GM12865 (cell line): ENCODE measurements around the gene PLEKHG4.

ENCODE experiments used
- DNase-seq: peaks from one replicate; pipeline ENCODE4 v3.0.0; 2010; ENCODE audit warnings: low read depth
- H3K4me3 ChIP-seq: 2 replicates; pipeline ENCODE4 v1.5.1; 2011; ENCODE audit warnings: mild to moderate bottlenecking, low read depth, low read length, control low read depth
- TF ChIP-seq, protein P1 (sequence below): IDR thresholded peaks from 2 replicates; pipeline ENCODE4 v1.5.1; 2011; ENCODE audit warnings: low read length, control low read depth, low read depth, inconsistent platforms; ENCODE audit not compliant: insufficient read depth; ENCODE audit errors: missing control alignments

Gene PLEKHG4

DNA sequence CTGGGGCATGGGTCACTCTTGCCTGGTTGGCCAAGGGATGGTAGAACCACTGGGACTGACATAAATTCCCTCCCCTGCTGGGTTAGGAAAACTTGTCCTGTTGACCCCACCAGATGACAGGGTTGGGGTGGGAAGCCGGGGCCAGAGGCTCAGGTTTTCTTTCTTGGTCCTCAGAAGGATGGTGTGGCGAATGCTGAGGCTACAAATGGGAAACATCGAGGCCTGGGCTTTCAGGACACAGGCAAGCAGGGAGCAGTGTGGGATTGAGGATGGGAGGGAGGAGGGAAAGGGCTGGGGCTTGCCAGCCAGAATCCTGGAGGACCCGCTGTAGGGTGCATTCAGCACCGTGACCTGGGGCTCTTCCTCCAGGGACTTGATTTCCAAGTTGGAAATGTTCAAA lies 14.5 kb upstream of the PLEKHG4 start:
- TF ChIP-seq, protein P1, sequence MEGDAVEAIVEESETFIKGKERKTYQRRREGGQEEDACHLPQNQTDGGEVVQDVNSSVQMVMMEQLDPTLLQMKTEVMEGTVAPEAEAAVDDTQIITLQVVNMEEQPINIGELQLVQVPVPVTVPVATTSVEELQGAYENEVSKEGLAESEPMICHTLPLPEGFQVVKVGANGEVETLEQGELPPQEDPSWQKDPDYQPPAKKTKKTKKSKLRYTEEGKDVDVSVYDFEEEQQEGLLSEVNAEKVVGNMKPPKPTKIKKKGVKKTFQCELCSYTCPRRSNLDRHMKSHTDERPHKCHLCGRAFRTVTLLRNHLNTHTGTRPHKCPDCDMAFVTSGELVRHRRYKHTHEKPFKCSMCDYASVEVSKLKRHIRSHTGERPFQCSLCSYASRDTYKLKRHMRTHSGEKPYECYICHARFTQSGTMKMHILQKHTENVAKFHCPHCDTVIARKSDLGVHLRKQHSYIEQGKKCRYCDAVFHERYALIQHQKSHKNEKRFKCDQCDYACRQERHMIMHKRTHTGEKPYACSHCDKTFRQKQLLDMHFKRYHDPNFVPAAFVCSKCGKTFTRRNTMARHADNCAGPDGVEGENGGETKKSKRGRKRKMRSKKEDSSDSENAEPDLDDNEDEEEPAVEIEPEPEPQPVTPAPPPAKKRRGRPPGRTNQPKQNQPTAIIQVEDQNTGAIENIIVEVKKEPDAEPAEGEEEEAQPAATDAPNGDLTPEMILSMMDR: no peak
- no peak for DNase-seq
- no peak overlapping the region for H3K4me3 ChIP-seq

DNA sequence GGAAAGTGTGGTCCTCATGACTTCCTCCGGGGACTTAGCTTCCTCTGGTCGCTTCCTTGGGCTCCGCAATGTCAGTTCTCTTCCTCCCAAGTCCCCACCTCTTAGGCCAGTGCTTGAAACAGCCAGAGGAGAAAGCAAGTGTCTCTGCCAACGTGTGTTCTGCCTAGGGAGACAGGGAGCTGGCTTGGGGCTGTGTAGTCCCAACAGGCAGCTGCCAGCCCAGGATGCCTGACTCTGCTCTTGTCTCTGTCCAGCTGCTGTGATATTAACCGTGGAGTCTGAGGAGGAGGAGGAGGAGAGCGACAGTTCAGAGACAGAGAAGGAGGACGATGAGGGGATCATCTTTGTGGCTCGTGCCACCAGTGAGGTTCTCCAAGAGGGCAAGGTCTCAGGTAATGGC lies 13.5 kb upstream of the PLEKHG4 start:
- TF ChIP-seq, protein P1: no peak
- H3K4me3 ChIP-seq: no peak overlapping the region
- DNase-seq: no peak

DNA sequence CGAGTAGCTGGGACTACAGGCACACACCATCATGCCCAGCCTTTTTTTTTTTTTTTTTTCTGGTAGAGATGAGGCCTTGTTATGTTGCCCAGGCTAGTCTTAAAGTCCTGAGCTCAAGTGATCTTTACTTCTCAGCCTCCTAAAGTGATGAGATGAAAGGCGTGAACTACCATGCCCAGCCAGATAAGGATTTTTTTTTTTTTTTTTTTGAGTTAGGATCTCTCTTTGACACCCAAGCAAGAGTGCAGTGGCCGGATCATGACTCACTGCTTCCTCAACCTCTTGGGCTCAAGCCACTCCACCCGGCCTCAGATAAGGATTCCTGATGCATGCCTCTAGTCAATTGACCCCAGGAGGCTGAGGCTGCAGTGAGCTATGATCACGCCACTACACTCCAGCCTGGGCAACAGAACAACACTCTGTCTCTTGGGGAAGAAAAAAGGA lies 11.2 kb upstream of the PLEKHG4 start:
- no peak overlapping the region for H3K4me3 ChIP-seq
- DNase-seq: no peak
- TF ChIP-seq, protein P1: no peak

DNA sequence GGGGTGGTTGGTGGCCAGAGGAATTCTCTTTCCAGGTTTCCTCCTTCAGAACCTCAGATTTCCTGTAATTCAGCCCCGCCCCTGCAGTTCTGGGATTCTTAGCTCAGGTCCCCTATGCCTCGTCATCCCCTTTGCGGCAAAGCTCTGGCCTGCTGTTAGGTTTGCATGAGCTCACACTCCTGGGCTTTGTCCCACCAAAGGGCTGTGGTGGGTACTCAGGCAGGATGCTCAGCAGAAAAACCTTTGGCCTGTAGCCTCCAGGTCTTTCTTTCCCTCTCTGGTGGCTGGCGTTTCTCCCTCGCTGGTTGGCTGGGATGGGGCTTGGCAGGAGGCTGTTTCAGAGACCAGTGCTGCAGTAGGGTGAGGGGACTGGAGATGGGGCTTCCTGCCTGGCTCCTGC lies 9.6 kb upstream of the PLEKHG4 start:
- DNase-seq: no peak
- no peak overlapping the region for H3K4me3 ChIP-seq
- TF ChIP-seq, protein P1: no peak

DNA sequence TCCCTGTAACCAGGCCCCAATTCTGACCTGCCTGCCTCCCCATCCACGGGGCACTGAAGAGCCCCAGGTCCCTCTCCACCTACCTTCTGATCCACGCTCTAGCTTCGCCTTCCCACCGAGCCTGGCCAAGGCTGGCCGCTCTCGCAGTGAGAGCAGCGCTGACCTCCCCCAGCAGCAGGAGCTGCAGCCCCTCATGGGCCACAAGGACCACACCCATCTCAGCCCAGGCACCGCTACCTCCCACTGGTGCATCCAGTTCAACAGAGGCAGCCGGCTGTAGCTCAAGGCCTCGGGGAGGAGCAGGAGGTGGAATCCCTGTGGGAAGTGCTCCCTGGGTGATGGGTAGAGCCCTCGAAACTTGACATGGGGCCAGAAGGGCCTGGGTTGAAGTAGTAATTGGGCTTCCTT lies 8.4 kb upstream of the PLEKHG4 start:
- DNase-seq: no peak
- TF ChIP-seq, protein P1: no peak
- H3K4me3 ChIP-seq: no peak overlapping the region

DNA sequence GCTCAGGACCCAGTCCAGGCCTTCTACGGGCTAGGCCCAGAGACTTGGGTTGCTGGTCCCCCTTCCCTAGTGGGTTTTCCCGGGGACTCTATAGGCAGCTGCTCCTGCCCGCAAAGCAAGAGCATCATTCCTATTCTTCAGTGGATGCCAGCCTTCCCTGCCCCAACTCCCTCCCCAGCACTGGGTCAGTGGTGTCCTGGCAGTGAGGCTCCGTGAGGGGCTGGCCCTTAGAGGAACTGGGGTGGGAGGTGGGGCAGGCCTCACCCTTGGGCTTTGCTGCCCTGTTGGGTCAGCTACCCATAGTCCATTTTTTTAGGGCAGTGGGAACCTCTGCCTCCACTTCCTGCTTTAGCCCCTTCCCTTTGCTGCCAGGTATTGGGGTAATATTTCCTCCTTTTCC lies 7.9 kb upstream of the PLEKHG4 start:
- DNase-seq: no peak
- TF ChIP-seq, protein P1: no peak

DNA sequence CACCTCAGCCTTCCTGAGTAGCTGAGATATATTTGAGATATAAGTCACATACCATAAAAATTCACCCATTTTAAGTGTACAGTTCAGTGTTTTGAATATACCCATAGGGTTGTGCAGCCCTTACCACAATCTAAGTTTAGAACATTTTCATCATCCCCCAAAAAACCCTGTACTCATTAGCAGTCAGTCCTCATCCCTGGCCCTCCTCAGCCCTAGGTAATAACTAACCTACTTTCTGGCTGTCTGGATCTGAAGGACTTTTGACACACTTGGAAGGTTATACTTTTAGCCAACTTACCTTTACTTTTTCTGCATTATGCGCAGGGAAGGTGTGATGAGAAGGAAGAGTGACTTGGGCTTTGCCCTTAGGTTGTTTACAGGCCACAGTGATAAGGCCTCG lies 4.0 kb upstream of the PLEKHG4 start:
- no peak for DNase-seq
- TF ChIP-seq, protein P1: no peak
- H3K4me3 ChIP-seq: no peak overlapping the region

More for the DNA sequence above, 7.9 kb upstream of the PLEKHG4 start:
- no peak overlapping the region for H3K4me3 ChIP-seq
